ENCODE results near the gene KCTD11.
"Not testable (repeated sequence)": the region's sequence is repeated elsewhere in the genome, so short reads cannot be mapped to it uniquely, and the experiment has no call there.

Gene KCTD11

GRCh38 chr17:7340179-7340578 is 11.8 kb upstream of the KCTD11 start:
- FAIRE-seq: no peak
- DNase-seq (ENCODE audit: insufficient read length, low spot score): no peak

- no peak for FAIRE-seq
- DNase-seq (ENCODE audit: insufficient read length, low spot score): no peak
Measured at GRCh38 chr17:7341842-7342241, 10.1 kb upstream of the KCTD11 start.

GRCh38 chr17:7343250-7343649 is 8.7 kb upstream of the KCTD11 start:
- no peak for DNase-seq (ENCODE audit: insufficient read length, low spot score)

DNA sequence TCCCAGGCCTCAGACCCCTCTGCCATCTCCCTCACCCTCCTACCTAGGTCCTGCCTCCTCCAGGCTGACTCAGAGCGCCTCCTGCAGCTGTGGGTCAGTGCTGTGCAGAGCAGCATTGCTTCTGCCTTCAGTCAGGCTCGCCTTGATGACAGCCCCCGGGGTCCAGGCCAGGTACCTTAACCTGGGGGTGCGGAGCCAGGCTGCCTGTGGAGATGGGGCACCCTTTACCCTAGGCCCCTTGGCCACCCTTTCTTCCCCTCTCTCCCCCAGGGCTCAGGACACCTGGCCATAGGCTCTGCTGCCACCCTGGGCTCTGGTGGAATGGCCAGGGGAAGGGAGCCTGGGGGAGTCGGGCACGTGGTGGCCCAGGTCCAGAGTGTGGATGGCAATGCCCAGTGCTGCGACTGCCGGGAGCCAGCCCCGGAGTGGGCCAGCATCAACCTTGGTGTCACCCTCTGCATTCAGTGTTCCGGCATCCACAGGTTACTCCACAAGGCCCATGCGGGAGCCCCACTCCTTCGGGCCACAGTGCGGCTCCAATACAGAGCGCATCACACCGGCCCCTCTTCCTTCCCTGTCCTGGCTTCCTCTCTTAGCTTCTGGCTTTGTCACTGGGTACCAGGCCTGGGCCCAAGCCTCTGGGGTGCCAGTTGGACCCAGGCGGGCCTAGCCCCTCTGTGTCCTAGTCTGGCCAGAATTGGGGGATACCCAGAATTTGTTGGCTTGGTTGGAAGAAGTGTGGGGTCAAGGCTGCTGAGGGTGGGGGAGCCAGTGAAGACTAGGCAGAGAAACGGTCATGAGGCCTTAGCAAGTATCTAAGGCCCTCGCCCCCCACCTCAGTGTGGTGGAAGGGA is 5.0 kb upstream of the KCTD11 start:
- no peak for FAIRE-seq
- DNase-seq (ENCODE audit: insufficient read length, low spot score): no peak

More at GRCh38 chr17:7343250-7343649, 8.7 kb upstream of the KCTD11 start:
- no peak for FAIRE-seq

DNA sequence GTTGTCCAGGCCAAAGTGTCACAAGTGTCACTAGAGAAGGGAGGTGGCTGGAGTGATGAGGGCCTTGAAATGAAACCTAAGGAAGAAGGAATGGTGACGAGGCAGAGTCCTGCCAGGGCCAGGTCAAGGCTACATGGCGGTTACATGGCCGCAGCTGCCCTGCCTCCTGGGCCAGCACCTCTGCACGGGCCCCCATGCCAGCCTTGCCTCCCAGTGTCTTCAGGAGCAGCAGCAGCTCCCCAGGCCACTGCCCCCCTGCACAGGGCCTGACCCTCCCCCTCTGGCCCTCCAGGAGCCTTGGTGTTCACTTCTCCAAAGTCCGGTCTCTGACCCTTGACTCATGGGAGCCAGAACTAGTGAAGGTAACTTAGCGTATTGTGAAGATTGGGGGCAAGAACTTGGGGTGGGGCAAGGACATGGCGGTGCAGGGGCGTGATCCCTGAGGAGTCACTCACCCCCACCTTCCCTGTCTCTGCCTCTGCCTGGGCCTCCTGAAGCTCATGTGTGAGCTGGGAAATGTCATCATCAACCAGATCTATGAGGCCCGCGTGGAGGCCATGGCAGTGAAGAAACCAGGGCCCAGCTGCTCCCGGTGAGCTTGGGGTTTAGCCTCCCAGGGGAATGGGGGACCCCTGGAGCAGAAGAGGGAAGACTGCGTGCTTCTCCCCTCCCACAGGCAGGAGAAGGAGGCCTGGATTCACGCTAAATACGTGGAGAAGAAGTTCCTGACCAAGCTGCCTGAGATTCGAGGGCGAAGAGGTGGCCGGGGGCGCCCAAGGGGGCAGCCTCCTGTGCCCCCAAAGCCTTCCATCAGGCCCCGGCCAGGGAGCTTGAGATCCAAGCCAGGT is 4.1 kb upstream of the KCTD11 start:
- DNase-seq (ENCODE audit: insufficient read length, low spot score) (no peak), FAIRE-seq (no peak)

DNA sequence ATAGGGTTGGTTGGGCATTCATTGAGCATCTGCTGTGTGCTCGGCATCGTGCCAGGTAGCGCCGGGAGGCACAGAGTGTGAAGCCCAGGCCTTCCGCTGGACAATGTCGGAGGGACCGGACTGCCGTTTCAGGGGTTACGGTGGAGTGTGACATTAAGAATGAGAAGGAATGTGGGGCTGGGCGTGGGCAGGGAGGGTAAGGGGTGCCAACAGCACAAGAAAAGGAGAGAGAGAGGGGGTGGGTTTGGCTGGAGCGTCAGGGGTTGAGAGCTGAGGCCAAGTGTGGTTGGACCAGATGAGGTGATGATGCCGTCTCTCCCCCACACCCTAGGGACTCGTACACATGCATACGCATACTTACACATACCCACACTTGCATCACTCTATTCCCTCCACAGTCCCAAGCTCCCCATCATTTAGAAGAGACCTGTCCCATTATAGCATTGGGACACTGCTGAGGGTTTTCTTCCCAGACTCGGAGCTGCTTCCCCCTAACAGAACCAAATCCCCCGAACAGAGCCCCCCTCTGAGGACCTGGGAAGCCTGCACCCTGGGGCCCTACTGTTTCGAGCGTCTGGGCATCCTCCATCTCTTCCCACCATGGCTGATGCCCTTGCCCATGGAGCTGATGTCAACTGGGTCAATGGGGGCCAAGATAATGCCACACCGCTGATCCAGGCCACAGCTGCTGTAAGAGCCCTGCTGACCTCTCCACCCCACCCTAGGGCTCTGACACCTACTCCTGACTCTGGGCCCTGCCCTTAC is 3.3 kb upstream of the KCTD11 start:
- FAIRE-seq (no peak), DNase-seq (ENCODE audit: insufficient read length, low spot score) (no peak)

DNA sequence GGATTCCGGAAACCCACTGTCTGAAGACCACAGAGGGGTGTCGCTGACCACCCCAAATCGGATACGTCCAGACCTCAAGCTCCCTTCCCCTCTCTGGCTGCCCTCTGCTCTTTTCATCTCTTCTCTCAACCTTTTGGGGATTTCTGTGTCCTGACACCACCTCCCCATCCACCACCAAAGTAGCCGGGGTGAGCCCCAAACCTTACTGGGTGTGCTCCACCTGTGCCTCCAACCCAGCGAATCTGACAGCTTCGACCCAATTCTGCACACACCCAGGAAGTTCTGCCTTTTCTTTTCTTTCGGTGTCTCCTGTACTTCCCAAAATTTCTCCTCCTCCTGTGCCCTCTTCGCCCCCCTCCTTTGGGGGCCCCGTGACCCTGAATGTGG is 534 bp downstream of the KCTD11 start:
- DNase-seq (ENCODE audit: insufficient read length, low spot score) (no peak), FAIRE-seq (no peak)

GRCh38 chr17:7352910-7353635 is 1.1 kb downstream of the KCTD11 start:
- DNase-seq (ENCODE audit: insufficient read length, low spot score): no peak
- FAIRE-seq: no peak

GRCh38 chr17:7354262-7354843 is 2.4 kb downstream of the KCTD11 start:
- peak; percentile 58 for FAIRE-seq
- DNase-seq (ENCODE audit: insufficient read length, low spot score): no peak

DNA sequence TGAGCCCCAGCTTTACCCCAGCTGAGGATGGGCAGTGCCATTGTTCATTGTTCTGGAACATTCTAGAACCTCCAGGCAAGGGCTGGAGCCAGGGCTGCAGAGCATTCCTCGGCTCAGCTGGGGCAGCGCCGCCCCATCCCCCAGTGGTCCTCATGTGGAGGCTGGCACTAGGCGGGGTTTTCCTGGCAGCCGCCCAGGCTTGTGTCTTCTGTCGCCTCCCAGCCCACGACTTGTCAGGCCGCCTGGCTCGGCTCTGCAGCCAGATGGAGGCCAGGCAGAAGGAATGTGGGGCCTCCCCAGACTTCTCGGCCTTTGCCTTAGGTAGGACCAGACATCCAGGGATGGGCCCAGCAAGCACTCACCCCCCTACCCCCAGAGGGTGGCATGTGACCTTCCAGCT is 3.1 kb downstream of the KCTD11 start, which contains the start of gene TMEM95:
TMEM95 (plus strand) TSS at position 104 of the 400 bp plus-strand sequence; CDS start at position 153, 49 bp downstream.
- no peak for FAIRE-seq
- no peak for DNase-seq (ENCODE audit: insufficient read length, low spot score)

DNA sequence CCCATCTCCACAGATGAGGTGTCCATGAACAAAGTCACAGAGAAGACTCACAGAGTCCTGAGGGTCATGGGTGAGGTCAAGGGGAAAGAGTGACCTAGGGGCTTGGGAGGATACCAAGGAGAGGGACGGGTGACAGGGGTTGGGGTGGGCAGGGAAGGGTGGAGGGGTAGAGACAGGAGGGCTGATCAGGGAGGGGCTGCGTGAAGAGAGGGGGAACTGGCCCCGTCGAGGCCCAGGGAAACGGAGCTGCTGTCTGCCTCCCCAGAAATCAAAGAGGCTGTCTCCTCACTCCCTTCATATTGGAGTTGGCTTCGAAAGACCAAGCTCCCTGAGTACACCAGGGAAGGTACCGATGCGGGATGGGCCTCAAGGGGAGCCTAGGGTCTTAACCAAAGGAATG is 3.6 kb downstream of the KCTD11 start:
- no peak for FAIRE-seq
- no peak for DNase-seq (ENCODE audit: insufficient read length, low spot score)

- peak; percentile 80 for DNase-seq (ENCODE audit: insufficient read length, low spot score)
- peak; percentile 88 for FAIRE-seq
Measured at GRCh38 chr17:7356072-7356549, 4.1 kb downstream of the KCTD11 start.

DNA sequence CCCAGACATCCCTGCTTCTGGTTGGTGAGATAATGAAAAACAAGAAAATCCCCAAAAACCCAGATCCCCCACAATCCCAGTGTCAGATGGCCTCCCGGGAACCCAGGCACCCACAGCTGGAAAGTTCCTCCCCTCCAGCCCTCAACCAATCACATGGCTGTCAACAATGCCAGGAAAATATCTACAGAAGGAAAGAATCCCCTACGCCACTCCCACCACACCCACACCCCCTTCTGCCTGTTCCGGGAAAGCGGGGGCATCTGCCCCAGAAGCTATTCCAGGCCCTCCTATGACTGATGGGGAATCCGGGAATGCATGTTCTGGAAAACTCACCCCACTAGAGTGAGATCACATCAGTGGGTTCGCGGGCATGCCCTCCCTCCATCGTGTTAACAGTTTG is 4.8 kb downstream of the KCTD11 start:
- DNase-seq (ENCODE audit: insufficient read length, low spot score) (no peak), FAIRE-seq (no peak)

DNA sequence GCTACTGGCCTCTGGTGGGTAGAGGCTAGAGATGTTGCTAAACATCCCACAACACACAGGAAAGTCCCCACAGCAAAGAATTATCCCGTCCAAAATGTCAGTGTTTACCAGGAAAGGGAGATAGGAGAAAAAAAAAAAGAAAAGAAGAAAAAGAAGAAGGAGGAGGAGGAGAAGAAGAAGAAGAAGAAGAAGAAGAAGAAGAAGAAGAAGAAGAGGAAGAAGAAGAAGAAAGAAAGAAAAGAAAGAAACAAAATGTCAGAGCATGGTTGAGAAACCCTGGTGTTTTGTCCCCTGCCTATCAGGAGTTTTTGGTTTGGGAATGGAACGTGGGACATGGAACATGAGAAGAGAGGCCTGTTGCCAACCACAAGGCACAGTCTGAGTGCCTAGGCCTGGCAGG is 5.4 kb downstream of the KCTD11 start:
- FAIRE-seq (no peak), DNase-seq (ENCODE audit: insufficient read length, low spot score) (no peak)

DNA sequence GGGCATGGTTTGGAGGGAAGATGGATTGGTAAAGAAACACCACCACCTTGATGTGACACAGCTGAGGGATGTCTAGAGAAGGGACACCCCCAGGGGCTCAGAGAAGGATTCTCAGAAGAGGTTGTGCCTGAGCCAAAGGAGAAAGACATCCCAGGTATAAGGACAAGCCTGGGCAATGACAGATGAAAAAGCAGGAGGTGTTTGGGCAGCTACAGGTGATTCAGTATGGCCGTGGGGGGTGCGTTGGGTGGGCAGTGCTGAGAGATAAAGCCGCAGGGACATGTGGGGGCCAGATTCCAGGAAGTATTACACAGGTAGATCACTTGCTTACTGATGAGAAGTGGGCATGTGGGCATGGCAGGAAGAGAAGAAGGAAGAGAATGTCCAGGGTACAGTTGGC is 9.9 kb downstream of the KCTD11 start:
- FAIRE-seq (no peak), DNase-seq (ENCODE audit: insufficient read length, low spot score) (no peak)

DNA sequence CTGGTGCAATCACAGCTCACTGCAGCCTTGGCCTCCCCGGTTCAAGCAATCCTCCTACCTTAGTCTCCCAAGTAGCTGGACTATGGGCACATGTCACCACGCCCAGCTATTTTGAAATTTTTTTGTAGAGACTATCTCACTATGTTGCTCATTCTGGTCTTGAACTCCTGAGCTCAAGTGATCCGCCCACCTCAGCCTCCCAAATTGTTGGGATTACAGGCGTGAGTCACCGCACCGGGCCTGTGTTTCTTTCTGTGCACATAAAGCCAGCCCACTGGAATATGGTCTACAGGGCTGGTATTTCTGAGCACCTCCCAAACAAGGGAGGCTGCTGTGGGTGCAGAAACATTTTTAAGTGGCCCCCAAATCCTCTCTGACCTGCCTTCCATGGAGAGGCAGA is 11.3 kb downstream of the KCTD11 start:
- FAIRE-seq: no peak
- no peak for DNase-seq (ENCODE audit: insufficient read length, low spot score)

- not testable (repeated sequence) for DNase-seq (ENCODE audit: insufficient read length, low spot score)
- FAIRE-seq: peak; percentile 20
Measured at GRCh38 chr17:7365963-7366362, 14.0 kb downstream of the KCTD11 start.

DNA sequence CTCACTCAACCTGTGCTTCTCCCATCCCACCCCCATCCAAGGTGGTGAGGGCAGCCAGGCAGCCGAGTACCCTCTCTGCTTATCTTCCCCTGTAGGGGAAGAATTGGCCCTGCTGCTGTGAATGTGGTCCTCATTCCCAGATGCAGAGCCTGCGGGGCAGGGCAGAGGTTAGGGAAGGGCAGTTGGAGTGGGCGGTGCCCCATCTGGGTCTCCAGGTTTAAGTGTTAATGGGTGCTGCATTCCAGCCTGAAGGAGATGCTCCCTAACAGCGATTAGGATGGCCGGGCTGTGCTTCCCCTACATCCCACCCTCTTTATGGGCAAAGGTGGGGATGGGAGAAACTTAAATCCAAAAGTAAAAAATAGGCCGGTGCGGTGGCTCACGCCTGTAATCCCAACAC is 15.1 kb downstream of the KCTD11 start:
- DNase-seq (ENCODE audit: insufficient read length, low spot score) (no peak), FAIRE-seq (peak; percentile 68)

DNA sequence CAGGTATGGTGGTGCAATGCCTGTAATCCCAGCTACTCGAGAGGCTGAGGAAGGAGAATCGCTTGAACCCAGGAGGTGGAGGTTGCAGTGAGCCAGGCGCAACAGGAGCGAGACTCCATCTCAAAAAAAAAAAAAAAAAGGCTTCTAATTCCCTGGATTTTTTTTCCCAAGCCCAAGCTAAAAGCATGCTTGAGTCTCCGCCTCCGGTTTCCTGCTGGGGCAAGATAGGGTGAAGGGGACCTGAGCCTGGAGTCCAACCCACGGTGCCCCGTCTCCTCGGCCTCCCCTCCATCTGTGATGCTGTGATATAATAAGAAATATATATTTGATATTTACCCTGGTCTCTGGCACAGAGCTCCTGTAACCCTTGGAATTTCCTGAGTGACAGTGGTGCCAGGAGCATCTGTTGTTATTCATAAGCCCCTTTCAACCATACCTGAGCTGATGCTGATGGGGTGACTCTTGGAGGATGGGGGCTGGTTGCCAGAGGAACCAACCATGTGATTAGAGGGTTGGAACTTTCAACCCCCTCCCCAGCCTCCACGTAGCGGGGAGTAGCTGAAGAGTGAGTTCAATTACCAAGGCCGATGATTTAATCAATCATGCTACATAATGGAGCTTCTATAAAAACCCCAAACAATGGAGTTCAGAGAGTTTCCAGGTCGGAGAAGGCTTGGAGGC is 16.1 kb downstream of the KCTD11 start:
- FAIRE-seq: no peak

More for the DNA sequence above, 16.1 kb downstream of the KCTD11 start:
- no peak for DNase-seq (ENCODE audit: insufficient read length, low spot score)

Measured in HTR-8/SVneo (cell line).